Measurements from ENCODE around the gene ETF1.
"Not testable (repeated sequence)": the region's sequence is repeated elsewhere in the genome, so short reads cannot be mapped to it uniquely, and the experiment has no call there.

Gene ETF1

DNA sequence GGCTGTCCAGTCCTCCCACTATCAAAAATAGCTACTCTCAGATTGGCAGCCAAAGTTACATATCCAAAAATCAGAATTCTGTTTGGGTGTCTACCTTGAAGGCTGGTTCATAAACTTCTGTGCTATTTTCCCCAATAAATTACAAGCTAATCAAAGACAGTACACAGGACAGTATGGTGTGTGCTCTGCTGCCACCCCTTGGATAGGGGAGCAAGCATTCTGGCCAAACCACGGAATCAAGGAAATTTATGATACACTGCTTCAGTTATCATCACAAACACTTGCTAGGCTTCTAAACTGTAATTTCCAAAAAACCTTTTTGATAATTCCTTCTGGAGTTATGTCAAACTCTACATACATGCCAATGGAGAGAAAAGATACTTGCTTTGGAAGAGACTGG lies 15.9 kb downstream of the ETF1 start:
- no peak for DNase-seq

DNA sequence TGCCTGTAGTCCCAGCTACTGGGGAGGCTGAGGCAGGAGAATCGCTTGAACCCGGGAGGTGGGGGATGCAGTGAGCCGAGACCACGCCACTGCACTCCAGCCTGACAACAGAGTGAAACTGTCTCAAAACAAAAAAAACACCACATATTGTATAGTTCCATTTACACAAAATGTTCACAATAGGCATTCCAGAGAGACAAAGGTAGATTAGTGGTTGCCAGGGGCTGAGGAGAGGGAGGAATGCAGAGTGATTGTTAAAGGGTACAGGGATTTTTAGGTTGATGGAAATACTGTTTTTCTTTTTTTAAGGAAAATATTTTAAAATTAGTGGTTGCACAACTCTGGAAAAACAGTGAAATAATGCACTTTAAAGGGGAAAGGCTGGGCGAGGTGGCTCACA lies 19.6 kb downstream of the ETF1 start:
- DNase-seq = no peak

DNA sequence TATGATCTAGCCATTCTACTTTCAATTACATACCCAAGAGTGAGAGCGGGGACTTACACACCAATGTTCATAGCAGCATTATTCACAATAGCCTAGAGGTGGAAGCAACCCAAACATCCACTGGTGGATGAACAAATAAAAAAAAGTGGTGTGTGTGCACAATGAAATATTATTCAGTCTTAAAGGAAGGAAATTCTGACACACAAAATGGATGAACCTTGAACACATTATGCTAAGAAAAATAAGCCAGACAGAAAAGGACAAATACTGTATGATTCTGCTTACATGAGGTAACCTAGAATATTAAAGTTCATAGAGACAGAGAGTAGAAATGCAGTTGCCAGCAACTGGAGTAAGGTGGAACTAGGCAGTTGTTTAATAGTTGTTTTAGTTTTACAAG lies 22.1 kb downstream of the ETF1 start:
- DNase-seq = no peak

DNA sequence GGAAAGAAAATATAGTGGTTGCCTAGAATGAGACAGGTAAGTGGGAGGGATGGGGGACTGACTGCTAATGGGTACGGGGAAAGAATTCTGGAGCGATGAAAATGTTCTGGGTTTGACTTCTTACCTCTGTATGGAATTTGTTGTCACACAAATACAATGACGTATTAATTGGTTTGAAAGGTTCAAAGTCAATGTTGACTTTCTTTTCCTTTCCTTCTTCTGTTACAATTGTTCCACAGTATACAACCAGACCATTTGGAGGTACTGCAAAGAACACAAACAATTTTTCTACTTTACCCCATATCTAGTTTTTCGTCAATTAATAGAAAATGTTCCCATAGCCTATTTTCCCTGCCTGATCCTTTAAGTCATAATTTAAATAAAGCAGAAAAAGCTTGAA lies 25.6 kb downstream of the ETF1 start:
- no peak for DNase-seq

DNA sequence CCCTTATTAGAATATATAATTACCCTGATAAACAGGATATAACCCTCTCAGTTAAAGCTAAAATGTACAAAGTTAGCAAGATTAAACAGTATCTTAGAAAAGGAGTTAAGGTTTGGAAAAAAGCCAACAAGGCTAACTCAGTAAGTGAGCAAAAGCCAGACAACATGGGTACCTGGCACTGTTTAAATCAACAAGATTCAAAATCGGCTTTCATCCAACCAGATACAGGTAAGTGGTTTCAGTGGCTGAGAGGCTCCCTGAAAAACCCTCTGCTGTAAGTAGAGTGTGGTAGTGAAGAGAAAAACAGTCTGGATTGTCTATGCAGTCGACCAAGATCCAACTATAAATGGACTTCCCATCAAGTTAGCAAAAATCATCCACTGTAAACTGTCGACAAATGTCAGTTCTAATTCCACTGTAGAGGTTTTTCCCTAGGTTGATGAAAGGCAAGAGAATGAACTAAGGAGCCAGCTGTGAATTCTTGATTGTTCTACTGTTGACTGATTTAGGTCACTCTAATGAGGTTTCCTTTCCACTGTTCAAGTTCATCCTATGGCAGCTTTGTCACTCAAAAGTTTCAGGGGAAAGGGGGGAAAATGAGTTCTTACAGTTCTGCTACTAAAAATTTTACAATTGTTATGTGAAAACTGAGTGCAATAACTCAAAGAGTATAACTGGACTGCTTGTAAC lies 27.3 kb downstream of the ETF1 start:
- DNase-seq = no peak

DNA sequence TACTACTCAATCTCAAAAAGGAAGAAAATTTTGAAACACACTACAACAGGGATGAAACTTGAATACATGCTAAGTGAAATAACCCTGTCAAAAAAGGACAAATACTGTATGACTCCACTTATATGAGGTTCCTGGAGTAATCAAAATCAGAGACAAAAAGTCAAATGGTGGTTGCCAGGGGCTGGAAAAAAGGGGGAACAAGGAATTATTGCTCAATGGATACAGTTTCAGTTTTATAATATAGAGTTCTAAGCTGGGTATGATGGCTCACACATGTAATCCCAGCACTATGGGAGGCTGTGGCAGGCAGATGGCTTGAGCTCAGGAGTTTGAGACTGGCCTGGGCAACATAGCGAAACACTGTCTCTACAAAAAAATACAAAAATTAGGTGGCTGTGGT lies 29.0 kb downstream of the ETF1 start:
- DNase-seq = no peak

DNA sequence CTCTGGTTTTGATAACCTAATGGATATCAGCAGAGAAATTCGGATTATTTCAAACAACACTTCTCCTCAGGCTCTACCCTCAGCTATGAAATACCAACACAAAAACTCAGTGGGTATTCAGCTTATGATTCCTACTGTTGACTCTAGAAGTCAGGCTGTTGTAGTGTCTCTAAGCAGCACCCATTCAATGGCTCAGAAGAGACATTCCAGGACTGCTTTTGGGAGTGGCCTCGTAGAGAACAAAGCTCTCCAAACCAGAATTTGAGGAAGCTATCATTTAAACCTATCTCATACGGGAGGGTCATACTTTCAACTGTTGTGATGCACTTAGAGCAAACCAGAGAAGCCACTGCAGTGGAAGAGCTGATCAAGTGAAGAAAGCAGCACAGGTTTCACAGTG lies 34.1 kb downstream of the ETF1 start:
- DNase-seq = no peak

DNA sequence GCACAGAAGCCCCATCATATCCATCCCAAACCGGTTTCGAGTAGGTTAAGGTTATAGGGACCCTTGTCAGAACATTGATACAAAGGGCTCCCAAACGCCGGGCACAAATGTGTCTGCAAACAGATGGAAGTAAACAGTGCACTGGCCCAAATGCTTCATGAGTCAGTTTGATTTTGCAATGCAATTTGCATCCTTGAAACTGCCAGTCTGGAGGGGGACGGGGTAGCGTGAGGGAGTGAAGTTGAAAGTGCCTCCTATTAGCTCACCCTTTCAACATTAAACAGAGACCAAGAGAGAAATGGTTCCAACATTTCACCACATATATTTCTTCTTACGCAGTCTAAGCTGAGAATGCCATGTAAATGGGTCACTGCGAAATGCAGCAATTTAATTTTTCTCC lies 35.6 kb downstream of the ETF1 start:
- DNase-seq = not testable (repeated sequence)

DNA sequence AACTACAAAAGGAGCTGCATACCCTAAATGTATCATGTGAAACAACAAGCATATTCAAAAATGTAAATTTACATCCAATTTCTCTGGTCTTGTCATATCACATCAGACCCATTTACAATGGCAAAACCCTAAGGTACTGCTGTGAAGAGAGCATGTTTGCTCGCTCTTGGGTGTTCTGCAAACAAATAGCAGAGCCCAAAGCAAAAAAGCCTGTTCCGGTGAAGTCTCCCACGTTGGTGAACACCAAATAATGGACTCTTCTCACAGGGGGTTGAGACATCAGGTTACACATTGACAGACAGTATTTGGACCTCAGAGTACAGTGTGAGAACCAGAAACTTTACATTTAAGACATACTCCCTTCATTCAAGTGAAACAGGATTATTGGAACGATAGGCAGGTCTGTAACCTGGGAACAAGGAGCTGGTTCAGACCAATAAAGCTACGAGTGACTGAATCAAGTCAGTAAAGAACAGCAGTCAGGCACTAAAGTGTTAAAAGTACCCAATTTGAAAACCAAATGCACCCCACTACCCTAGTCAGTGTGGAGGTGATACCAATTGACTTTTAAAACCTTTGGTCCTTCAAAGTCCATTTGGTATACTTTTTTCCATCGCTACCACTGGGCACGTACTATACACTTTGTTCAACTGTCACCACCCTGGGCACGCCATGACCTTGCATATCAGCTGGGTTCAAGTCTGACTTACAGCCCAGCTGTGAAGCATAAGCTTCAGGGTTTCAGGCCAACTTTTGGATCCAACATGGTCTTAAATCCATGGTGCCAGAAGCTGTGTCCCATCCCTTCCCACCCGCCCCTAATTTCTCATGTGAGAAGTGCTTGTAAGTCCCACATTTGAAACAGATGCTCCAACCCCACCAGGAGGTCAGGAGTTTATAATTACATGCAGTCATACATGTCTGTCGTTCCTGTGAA lies 36.4 kb downstream of the ETF1 start:
- DNase-seq = no peak

DNA sequence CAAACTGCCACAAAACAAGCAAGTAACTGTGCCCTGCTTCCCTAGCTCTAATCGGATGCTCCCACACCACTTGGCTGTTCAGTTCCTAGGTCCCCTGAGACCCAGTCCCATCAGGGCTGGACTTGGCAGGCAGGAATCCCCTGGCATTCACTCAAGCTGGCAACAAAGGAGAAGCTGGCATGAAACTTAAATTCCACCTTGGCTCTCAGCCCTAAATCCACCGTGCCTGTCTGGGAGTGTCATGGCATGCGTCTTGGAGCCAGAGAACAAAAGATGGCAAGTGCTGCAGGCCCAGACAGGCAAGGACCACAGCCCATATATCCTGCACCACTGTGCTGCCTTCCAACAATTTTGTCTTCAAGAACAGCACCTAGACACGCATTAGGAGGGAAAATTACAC lies 38.2 kb downstream of the ETF1 start:
- no peak for DNase-seq

DNA sequence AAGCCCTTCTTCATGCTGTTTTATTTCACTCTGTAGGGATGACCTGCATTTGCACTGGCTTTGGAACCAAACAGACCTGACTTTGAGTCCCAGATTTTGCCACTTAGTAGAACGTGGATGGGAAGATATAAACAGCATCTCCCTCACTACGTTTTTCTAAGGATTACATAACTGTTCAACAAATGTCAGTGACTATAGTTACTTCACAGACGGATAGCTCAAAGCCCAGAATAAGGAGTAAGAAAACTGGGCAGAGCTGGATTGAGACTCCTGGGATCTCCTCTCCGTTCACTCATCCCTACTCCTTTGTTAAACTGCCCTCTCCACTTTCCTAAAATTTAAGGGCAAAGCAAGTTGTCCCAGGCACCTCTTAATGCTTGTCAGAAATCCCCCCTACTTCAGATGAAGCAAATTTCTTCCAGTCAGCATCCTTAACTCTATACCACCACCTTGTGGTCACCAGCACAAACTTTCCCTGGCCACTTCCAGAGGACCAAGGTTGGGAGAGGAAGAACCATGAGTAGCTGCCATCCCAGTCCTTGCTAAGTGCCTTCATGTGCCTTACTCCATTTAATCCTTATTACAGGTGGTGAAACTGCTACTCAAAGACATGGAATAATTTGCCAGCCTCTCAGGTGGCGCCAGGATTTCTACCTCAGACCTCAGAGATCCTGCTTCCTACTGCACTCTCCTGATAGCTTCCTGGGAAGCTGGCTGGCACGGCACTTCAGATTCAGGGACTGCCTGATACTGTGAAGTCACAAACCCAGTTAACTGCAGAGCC lies 39.4 kb downstream of the ETF1 start:
- peak; percentile 15 to 64 for DNase-seq

DNA sequence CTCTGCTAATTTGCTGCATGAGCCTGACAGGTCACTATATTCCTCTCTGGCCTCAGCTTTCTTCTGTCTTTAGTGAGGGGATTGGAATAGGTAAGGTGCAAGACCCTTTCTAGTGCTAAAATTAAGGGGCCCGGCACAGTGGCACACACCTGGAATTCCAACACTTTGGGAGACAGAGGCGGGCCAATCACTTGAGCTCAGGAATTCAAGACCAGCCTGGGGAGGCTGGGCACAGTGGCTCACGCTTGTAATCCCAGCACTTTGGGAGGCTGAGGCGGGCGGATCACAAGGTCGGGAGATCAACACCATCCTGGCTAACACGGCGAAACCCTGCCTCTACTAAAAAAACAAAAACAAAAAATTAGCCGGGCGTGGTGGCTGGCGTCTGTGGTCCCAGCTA lies 40.5 kb downstream of the ETF1 start:
- DNase-seq = no peak

DNA sequence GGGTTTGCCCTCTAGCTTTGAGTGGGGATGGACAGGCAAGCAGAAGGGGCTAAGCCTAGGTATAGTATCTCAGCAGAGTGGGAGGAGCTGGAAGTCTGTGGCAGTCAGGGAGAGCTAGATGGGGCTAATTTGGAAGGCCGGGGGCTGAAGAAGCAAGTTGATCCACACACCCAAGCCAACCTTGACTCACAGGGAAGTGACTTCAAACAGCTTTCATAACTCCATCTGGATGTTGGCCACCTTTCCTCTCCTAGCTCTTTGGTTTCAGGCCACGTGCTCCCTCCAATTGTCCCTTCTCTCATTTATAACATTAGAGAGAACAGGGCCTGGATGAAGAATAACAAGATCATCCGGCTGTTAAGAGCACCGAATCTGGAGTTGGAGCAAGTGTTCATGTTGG lies 40.9 kb downstream of the ETF1 start:
- DNase-seq = no peak

DNA sequence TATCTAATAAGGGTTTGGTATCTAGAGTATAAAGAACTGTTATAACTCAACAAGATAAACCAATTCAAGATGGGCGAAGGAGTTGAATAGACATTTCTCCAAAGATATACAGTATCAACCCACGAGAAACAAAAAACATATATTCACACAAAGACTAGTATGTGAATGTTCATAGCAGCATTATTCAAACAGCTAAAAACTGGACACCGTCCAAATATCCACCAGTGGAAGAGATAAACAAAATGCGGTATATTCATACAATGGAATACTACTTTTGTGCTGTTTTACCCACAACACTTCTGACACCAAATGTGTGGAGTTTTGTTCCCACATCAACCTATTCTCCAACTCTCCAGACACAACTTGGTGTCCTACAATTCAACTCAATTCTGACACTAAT lies 44.7 kb downstream of the ETF1 start:
- DNase-seq = no peak

DNA sequence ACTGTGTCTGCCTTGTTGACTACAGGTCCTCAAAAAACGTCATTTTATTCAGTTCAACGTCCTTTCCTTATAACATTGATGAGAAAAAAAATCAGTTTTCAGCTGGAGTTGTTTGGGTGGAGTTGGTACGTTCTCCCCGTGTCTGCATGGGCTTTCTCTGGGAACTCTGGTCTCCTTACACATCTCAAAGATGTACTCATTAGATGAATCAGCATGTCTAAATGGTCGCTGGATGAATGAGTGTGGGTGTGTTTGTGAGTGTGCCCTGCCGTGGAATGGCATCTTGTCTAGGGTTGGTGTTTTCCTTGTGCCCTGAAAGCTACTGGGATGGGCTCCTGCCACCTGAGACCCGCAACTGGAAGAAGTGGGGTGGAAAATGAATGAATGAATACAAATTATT lies 47.7 kb downstream of the ETF1 start:
- DNase-seq = no peak

DNA sequence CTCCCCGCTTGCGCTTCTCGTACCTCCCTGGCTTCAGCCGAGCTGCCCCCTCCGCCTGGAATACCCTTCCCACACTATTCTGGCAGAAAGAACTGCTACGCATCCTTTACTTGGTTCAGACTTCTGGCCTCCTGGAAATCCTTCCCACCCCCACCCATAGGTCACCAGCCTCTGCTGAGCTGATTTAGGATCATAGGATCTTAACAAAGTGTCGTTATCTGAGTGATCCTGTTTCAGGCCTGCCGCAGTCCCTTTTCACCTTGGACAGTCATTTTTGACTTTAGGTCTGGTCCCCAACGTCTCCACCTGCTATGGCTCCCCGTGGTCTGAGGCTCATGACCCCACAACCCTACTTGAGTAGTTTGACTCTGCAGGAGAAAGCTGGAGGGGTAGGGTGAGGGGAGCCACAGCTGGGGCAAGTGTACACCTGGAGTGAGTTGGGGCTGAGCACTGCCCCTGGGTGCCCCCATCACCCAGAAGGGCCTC lies 50.4 kb downstream of the ETF1 start:
- DNase-seq = peak in 1 of 2 experiments; percentile 38

DNA sequence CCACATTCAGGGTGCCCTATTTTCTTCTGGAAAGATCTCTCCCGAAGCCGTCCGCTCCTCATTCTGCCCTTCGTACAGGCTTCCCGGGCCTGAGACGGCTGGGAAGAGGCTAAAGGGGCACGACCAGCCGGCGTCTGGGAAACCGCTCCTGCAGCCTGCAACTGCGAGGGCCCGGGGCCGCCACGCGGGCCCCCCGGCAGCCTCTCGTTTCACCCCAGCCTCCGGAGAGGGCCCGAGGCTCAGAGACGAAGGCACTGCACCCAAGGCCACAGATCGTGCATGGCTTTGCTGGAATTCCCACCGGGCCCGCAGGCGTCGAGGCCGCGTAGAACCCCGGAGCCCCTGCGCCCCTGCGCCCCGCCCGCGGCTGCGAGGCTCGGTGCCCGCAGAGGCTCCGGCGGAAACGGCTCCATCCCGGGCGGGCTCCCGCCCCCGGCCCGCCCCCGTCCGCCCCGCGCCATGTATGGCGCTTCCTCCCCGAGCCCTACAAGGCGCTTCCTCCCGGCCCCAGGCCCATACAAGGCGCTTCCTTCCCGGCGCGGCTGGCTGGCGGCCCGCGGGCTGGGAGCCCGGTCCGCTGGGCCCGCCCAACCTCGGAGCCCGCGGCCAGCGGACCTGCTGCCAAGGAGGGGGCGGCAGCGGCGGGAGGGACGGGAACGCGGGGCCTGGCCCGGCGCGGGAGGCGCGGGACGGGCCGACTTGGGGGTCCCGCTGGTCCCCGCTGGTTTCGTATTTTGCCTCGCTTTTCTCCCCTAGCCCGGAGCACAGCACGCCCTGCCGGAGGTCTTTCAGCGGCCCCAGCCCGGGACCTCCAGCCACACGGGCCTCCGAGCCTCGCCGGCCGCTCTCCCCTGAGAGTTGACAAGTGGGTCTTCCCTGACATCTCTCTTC lies 51.1 kb downstream of the ETF1 start:
- DNase-seq = peak; percentile 22 to 77

DNA sequence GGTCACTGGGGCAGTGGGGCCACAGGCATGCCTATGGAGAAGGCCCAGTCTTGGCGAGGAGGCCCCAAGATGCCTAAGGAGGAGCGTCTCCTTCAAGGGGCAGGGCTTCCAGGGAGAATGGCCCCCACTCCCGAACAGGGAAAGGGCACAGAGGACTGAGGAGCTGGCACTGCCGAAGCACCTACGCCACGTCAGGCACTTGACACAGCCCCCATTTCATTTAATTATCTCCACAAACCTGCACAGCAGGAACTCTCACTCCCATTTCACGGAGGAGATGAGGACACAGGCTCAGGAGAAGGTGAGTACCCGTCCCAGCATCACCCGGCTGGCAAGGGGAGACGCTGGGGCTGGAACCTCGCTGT lies 51.8 kb downstream of the ETF1 start:
- DNase-seq = peak in 1 of 2 experiments; percentile 4

DNA sequence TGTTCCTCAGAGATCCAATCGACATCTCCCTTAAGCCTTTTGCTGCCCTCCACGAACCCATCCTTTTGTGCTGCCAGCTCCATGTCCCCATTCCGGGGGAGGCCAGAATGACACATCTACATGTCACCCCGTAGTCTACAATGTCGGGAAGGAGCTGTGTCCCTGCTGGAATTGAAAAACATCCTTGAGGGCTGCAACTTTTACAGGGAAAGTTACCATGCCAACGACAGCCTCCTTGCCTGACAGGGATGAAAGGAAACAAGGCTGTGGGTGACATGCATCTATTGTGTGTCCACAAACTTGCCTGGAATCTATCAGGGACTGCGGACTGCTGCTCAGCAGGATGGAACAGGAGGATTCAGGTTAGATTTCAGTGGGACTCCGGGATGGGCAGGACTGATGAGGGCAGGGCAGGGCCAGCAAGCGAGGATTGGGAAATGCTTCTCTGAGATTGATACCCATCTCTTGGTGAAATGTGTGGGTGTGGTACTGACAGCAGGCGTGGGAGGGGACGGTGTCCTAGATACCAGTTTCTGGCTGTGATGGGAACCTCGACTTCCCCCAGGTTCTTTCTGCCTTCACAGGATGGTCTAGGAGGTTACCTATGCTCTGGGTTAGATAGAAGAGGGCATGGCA lies 52.3 kb downstream of the ETF1 start:
- no peak for DNase-seq

DNA sequence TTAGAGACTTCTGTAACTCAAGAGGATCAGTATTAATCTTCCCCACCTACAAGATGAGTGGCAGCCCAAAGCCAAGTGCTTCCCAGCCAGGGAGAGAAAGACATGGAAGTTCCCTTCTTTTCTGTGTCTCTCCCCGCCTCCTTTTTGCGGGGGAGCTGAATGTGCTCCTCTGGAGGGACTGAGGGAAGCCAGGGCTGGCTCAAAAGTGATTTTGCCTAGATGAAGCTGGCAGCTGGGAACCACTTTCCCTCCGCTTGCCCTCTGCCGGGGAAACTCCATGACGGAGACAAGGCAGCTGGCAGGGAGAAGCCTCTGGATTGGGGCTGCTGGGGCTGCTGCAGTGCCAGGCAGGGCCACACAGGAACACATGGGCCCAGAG lies 53.4 kb downstream of the ETF1 start:
- peak; percentile 30 to 58 for DNase-seq

DNA sequence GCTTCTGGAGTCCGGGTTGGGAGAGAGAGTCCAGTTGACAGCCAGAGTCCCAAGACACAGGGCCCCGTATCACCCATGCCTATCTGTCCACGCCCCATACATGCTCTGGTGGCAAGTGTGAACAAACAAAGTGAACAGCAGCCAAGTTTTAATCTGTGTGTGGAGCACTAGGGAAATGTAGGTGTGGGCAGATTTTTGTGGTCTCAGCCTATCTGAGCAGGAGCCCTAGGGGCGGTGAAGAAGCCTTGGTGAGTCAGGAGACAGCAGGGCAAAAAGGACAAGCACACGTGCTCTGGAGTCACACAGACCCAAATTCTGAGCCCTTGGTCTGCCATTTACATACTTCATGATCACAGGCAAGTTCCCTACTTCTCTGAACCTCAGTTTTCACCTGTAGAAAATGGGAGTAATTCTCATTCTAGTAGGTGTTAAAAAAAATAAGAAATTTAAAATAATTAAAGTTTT lies 54.5 kb downstream of the ETF1 start:
- no peak for DNase-seq

DNA sequence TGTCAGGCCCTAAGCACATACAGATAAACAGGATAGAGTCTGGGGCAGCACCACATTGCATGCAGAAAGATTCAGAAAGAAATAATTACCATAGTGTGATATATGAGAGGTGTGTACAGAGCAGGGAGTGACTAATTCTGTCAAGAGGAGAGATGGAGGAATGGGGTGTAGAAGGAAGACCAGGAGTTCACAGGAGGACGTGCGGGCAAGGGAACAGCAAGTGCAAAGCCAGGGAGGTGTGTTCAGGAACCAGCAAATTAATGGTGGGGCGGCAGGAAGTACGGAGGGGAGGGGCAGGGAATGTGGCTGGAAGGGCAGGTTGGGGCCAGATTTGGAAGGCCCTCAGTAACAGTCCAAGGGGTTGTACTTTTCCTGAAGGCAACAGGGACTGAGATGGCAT lies 60.4 kb downstream of the ETF1 start:
- no peak for DNase-seq
